Panc1 (cell line): ENCODE data around the gene KRT12.

Source experiments
- CTCF ChIP-seq: fragments of 450-650 bp; IDR thresholded peaks from 2 replicates; pipeline ENCODE4 v1.5.1; 2017; ENCODE audit warnings: mild to moderate bottlenecking
- POLR2AphosphoS5 ChIP-seq: IDR thresholded peaks from 2 replicates; pipeline ENCODE4 v1.6.1; 2012; ENCODE audit warnings: mild to moderate bottlenecking, low read depth, low read length, moderate library complexity

GRCh38 chr17:40830085-40830776 is 36.8 kb downstream of the KRT12 start:
- TF ChIP-seq CTCF (no peak), POLR2AphosphoS5 (no peak)
